Activated naive CD8-positive, alpha-beta T cell treated with anti-CD3 and anti-CD28 coated beads for 36 hours (primary cell): ENCODE results near the gene PTGES3L. TPM values are rescaled to one million over a fixed set of nuclear protein-coding genes. Genes with fewer than 3 reads are reported as not detected.
A peak's percentile ranks its signal among the peaks of the same experiment; 100 is the strongest.
"Not testable (repeated sequence)": the region's sequence is repeated elsewhere in the genome, so short reads cannot be mapped to it uniquely, and the experiment has no call there.

Source experiments
- DNase-seq: peaks from one replicate; pipeline ENCODE4 v3.0.0; 2021
- H3K27ac Mint-ChIP-seq: one replicate; pipeline ENCODE4 v1.8.0; 2022; ENCODE audit warnings: mild to moderate bottlenecking, moderate library complexity, mixed read lengths
- H3K27me3 Mint-ChIP-seq: one replicate; pipeline ENCODE4 v1.8.0; 2022; ENCODE audit warnings: mild to moderate bottlenecking, mixed read lengths
- H3K36me3 Mint-ChIP-seq: one replicate; pipeline ENCODE4 v1.8.0; 2021; ENCODE audit warnings: mild to moderate bottlenecking, mixed read lengths
- H3K4me1 Mint-ChIP-seq: one replicate; pipeline ENCODE4 v1.8.0; 2021; ENCODE audit warnings: mixed read lengths
- H3K4me3 Mint-ChIP-seq: one replicate; pipeline ENCODE4 v1.8.0; 2022; ENCODE audit warnings: mild to moderate bottlenecking, moderate library complexity, mixed read lengths
- H3K9me3 Mint-ChIP-seq: one replicate; pipeline ENCODE4 v1.8.0; 2022; ENCODE audit warnings: mixed read lengths
- total RNA-seq, 2 experiments: library from RNA; stranded (reverse); gene quantifications; one replicate each; pipeline ENCODE4 v1.2.3, GENCODE V29; 2021

PTGES3L gene
- total RNA-seq, 2 experiments from 2014 or later: 0.95 to 1.8 TPM

DNA sequence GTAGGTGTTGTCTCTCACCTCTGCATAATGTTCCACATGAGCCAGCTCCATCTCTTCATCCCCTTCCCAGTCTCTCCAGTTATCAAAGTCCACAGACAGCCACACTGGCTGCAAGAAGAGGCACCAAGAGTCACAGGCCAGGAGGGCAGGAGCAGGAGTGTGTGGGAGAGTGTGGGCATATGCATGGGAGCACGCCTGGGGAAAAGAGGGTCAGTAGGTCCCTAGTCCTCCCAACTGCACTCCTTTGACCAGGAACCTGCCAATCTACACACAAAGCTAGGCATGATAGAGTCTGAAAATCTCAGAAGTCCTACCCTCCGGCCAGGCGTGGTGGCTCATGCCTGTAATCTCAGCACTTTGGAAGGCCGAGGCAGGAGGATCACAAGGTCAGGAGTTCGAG, 8.3 kb downstream of the PTGES3L start:
- DNase-seq: no peak
- Mint-ChIP-seq H3K4me1 (peaks cover 3% of the 10 kb centered on the region), H3K27me3 (no peaks in the 10 kb centered on the region), H3K27ac (no peak overlapping the region), H3K36me3 (no peaks in the 10 kb centered on the region), H3K9me3 (no peaks in the 10 kb centered on the region), H3K4me3 (no peak overlapping the region)

GRCh38 chr17:42969001-42969581, 10.8 kb downstream of the PTGES3L start:
- Mint-ChIP-seq H3K36me3 (peaks cover 6% of the 10 kb centered on the region), H3K27me3 (no peaks in the 10 kb centered on the region), H3K4me3 (no peak overlapping the region), H3K27ac (no peak overlapping the region), H3K4me1 (peaks cover 6% of the 10 kb centered on the region), H3K9me3 (no peaks in the 10 kb centered on the region)
- DNase-seq: no peak

DNA sequence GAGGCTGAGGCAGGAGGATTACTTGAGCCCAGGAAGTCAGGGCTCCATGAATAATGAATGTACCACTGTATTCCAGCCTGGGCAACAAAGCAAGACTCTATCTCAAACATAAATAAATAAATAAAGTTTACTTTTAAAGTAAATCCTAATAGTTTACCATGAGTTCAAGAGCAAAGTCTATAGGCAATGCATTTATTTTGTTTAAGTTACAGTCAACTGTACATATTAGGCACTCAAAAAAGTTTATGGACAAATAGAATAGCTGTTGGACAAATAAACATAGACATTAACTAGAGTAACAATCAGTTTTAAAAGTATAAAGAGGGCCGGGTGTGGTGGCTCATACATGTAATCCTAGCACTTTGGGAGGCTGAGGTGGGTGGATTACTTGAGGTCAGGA, 12.0 kb downstream of the PTGES3L start:
- DNase-seq: no peak
- Mint-ChIP-seq H3K27ac (no peak overlapping the region), H3K36me3 (peaks cover 10% of the 10 kb centered on the region), H3K4me3 (no peak overlapping the region), H3K9me3 (no peaks in the 10 kb centered on the region), H3K4me1 (peaks cover 12% of the 10 kb centered on the region), H3K27me3 (no peaks in the 10 kb centered on the region)

DNA sequence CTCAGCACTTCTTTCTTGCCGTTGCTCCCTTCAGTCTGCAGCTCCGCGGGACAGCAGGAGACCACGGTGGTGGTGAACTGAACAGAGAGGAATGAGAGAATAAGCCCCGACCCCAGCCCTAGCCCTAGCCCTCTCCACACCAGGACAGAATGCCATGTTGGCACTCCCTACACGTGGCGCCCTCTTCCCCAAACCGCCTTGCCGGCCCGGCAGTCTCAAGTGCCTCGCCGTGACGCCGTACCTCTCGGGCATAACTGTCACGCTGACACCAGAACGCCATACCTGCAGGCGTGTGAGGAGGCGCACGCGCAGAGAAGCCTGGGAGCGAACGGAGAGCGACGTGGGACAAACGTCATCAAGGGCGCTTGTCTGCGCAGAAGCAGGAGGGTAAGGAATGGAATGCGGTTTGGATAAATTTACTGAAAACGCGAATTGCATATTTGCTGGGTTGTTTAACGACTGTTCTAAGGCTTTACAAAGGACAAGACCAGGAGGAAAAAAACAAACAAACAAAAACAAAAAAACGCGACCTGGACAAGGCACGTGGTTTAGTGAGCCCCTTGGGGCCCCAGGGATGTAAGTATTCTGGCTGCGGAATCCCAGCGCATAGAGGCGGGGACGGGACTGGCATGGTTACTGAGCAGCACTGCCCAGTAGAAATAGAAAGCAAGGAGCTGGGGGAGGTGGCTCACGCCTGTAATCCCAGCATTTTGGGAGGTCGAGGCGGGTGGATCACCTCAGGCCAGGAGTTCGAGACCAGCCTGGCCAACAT, 15.5 kb downstream of the PTGES3L start, which contains the start of gene AARSD1:
Gene AARSD1 (minus strand): TSS at position 294 of the 772 bp plus-strand sequence. CDS start 14 bp downstream, at position 280.
- DNase-seq: peak; percentile 92
- Mint-ChIP-seq H3K36me3 (peaks cover 21% of the 10 kb centered on the region), H3K4me3 (peak within 1 kb of the TSS; percentile 98), H3K27me3 (no peaks in the 10 kb centered on the region), H3K27ac (peak within 1 kb of the TSS; percentile 95), H3K4me1 (peaks cover 18% of the 10 kb centered on the region), H3K9me3 (no peaks in the 10 kb centered on the region)

GRCh38 chr17:42953669-42954068, 26.2 kb downstream of the PTGES3L start:
- H3K27me3 Mint-ChIP-seq: no peaks in the 10 kb centered on the region
- H3K4me1 Mint-ChIP-seq: no peaks in the 10 kb centered on the region
- H3K9me3 Mint-ChIP-seq: no peaks in the 10 kb centered on the region
- no peak for DNase-seq
- H3K4me3 Mint-ChIP-seq: no peak overlapping the region
- H3K27ac Mint-ChIP-seq: peak overlapping the region; percentile 25
- H3K36me3 Mint-ChIP-seq: peaks cover 49% of the 10 kb centered on the region

- no peaks in the 10 kb centered on the region for H3K27me3 Mint-ChIP-seq
- H3K27ac Mint-ChIP-seq: no peak overlapping the region
- DNase-seq: no peak
- H3K9me3 Mint-ChIP-seq: no peaks in the 10 kb centered on the region
- no peaks in the 10 kb centered on the region for H3K4me1 Mint-ChIP-seq
- no peak overlapping the region for H3K4me3 Mint-ChIP-seq
- H3K36me3 Mint-ChIP-seq: peaks cover 36% of the 10 kb centered on the region
Measured at GRCh38 chr17:42950044-42950783, 29.7 kb downstream of the PTGES3L start.

DNA sequence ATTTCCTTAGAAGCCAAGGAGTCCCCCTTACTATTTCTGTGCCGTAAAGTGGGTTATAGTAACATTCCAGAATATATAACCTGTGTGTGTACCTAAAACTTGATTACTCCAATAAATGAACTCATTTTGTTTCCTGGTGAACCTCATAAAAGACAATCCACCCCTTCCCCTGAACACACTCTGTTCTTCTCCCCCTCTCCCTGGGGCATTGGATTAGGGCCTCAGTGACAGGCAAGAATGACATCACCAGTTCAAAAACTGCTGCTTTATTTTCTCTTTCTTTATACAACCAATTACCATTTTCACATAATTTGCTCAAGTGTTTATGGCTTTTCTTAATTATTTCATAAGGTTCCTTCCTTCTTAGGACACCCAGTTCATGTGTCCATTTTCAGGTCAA, 33.1 kb downstream of the PTGES3L start:
- H3K4me1 Mint-ChIP-seq: no peaks in the 10 kb centered on the region
- H3K4me3 Mint-ChIP-seq: no peak overlapping the region
- no peaks in the 10 kb centered on the region for H3K9me3 Mint-ChIP-seq
- no peak for DNase-seq
- no peaks in the 10 kb centered on the region for H3K27me3 Mint-ChIP-seq
- H3K36me3 Mint-ChIP-seq: peaks cover 16% of the 10 kb centered on the region
- H3K27ac Mint-ChIP-seq: no peak overlapping the region

GRCh38 chr17:42944211-42944610, 35.7 kb downstream of the PTGES3L start:
- no peaks in the 10 kb centered on the region for H3K27me3 Mint-ChIP-seq
- DNase-seq: no peak
- no peaks in the 10 kb centered on the region for H3K36me3 Mint-ChIP-seq
- no peak overlapping the region for H3K4me3 Mint-ChIP-seq
- H3K9me3 Mint-ChIP-seq: no peaks in the 10 kb centered on the region
- H3K4me1 Mint-ChIP-seq: no peaks in the 10 kb centered on the region
- no peak overlapping the region for H3K27ac Mint-ChIP-seq

DNA sequence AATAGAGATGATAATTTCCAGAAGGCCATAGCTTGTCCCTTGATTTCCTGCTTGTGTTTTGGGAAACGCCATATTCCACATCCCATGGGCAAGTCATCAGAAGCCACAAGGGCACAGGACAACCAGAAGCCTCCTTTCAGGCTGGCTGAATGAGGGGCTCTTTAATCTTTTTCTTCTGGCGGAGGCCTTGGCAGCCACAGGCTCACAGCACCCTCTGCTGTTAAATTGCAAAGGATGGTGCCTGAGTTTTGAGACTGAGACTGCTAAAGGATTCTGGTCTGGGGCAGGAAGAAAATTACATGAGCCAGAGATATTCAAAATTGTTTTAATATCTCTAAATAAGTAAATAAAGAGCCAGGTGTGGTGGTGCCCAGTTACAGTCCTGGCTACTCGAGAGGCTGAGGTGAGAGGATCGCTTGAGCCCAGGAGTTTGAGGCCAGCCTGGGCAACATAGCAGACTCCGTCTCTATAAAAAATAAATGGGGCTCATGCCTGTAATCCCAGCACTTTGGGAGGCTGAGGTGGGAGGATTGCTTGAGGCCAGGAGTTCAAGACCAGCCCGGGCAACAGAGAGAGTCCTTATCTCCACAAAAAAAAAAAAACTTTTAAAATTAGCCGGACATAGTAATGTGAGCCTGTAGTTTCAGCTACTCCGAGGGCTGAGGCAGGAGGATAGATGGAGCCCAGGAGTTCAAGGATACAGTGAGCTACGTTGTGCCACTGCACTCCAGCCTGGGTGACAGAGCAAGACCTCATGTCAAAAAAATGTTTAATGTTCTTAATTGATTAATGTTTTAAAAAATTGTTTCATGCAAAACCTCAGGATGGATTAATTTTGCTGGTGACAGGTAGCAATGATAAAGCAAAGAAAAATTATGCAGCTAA, 41.9 kb downstream of the PTGES3L start:
- no peak overlapping the region for H3K4me3 Mint-ChIP-seq
- H3K27ac Mint-ChIP-seq: no peak overlapping the region
- DNase-seq: peak; percentile 34
- H3K4me1 Mint-ChIP-seq: no peaks in the 10 kb centered on the region
- H3K36me3 Mint-ChIP-seq: no peaks in the 10 kb centered on the region
- H3K9me3 Mint-ChIP-seq: no peaks in the 10 kb centered on the region
- H3K27me3 Mint-ChIP-seq: peaks cover 8% of the 10 kb centered on the region

DNA sequence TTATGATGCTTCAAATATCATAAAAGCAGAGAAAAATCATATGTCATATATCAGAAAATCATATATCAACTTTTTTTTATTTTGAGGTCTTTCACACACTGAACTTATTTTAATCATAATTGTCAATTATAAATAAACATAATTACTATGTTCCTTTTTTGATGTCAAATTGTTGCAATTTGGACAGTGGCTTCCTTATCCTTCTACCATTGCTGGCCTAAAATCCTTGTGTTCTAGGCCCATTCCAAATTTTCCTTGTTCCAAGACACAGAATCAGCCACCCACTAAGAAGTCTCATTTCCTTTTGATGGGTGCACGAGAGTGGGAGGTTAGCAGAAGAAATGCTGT, 50.4 kb downstream of the PTGES3L start:
- no peak for DNase-seq
- H3K4me3 Mint-ChIP-seq: no peak overlapping the region
- no peaks in the 10 kb centered on the region for H3K36me3 Mint-ChIP-seq
- no peaks in the 10 kb centered on the region for H3K27me3 Mint-ChIP-seq
- H3K27ac Mint-ChIP-seq: no peak overlapping the region
- H3K4me1 Mint-ChIP-seq: peaks cover 11% of the 10 kb centered on the region
- no peaks in the 10 kb centered on the region for H3K9me3 Mint-ChIP-seq

GRCh38 chr17:42928714-42929496, 51.0 kb downstream of the PTGES3L start:
- no peaks in the 10 kb centered on the region for H3K36me3 Mint-ChIP-seq
- no peak overlapping the region for H3K4me3 Mint-ChIP-seq
- H3K27ac Mint-ChIP-seq: peak overlapping the region; percentile 59
- H3K4me1 Mint-ChIP-seq: peaks cover 11% of the 10 kb centered on the region
- no peaks in the 10 kb centered on the region for H3K27me3 Mint-ChIP-seq
- no peaks in the 10 kb centered on the region for H3K9me3 Mint-ChIP-seq
- DNase-seq: peak; percentile 41

- Mint-ChIP-seq H3K4me3 (no peak overlapping the region), H3K9me3 (no peaks in the 10 kb centered on the region), H3K4me1 (peaks cover 9% of the 10 kb centered on the region), H3K36me3 (no peaks in the 10 kb centered on the region), H3K27me3 (peaks cover 15% of the 10 kb centered on the region), H3K27ac (no peak overlapping the region)
- no peak for DNase-seq
Measured at GRCh38 chr17:42924891-42925290, 55.0 kb downstream of the PTGES3L start.

DNA sequence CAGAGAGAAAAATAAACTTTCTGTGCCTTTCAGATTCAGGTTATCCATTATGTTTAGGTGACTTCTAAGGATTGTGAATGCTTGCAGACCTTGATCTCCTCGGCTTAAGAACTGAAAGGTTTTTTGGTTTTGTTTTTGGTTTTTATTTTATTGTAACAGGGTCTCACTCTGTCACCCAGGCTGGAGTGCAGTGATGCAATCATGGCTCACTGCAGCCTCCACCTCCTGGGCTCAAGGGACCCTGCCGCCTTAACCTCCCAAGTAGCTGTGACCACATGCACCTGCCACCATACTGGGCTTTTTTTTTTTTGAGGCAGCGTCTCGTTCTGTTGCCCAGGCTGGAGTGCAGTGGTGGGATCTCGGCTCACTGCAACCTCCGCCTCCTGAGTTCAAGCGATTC, 56.4 kb downstream of the PTGES3L start:
- not testable (repeated sequence) for H3K9me3 Mint-ChIP-seq, H3K4me3 Mint-ChIP-seq, H3K4me1 Mint-ChIP-seq, H3K36me3 Mint-ChIP-seq, H3K27ac Mint-ChIP-seq, DNase-seq
- H3K27me3 Mint-ChIP-seq: peaks cover 15% of the 10 kb centered on the region

- H3K9me3 Mint-ChIP-seq: no peaks in the 10 kb centered on the region
- no peak for DNase-seq
- peaks cover 1% of the 10 kb centered on the region for H3K4me1 Mint-ChIP-seq
- H3K36me3 Mint-ChIP-seq: no peaks in the 10 kb centered on the region
- peaks cover 15% of the 10 kb centered on the region for H3K27me3 Mint-ChIP-seq
- no peak overlapping the region for H3K4me3 Mint-ChIP-seq
- H3K27ac Mint-ChIP-seq: no peak overlapping the region
Measured at GRCh38 chr17:42922294-42922693, 57.6 kb downstream of the PTGES3L start.
